HG03135 (cell line): ENCODE data around the gene CERS1.

ENCODE experiments used
- ATAC-seq: cut with Tn5 transposase; IDR thresholded peaks from one replicate; pipeline ENCODE4 v1.9.1; 2021; ENCODE audit warnings: mild to moderate bottlenecking, moderate library complexity; ENCODE audit not compliant: unreplicated experiment

The CERS1 gene

GRCh38 chr19:18895824-18896341, at the start of gene CERS1:
CERS1 (minus strand) TSS chr19:18896158; CDS start chr19:18896072, 86 bp downstream.
- no peak for ATAC-seq

GRCh38 chr19:18945297-18945696, 49.3 kb upstream of the CERS1 start:
- no peak for ATAC-seq

GRCh38 chr19:18943465-18943864, 47.5 kb upstream of the CERS1 start:
- no peak for ATAC-seq

GRCh38 chr19:18942692-18943091, 46.7 kb upstream of the CERS1 start:
- no peak for ATAC-seq

- ATAC-seq = no peak
Measured at GRCh38 chr19:18941628-18942354, 45.8 kb upstream of the CERS1 start.

- no peak for ATAC-seq
Measured at GRCh38 chr19:18940769-18941627, 45.0 kb upstream of the CERS1 start, which contains the start of gene HOMER3. HOMER3 (minus strand) TSS chr19:18941217; CDS start chr19:18938982, 2,235 bp downstream.

- ATAC-seq = no peak
Measured at GRCh38 chr19:18939922-18940768, 44.2 kb upstream of the CERS1 start.

GRCh38 chr19:18939163-18939562, 43.2 kb upstream of the CERS1 start:
- ATAC-seq = no peak

- ATAC-seq = no peak
Measured at GRCh38 chr19:18933297-18933696, 37.3 kb upstream of the CERS1 start.

- no peak for ATAC-seq
Measured at GRCh38 chr19:18932216-18932841, 36.4 kb upstream of the CERS1 start.

- ATAC-seq = no peak
Measured at GRCh38 chr19:18931316-18932162, 35.6 kb upstream of the CERS1 start.

GRCh38 chr19:18929311-18929710, 33.4 kb upstream of the CERS1 start:
- no peak for ATAC-seq

- ATAC-seq = no peak
Measured at GRCh38 chr19:18928018-18928805, 32.3 kb upstream of the CERS1 start.

- ATAC-seq = no peak
Measured at GRCh38 chr19:18924684-18925213, 28.8 kb upstream of the CERS1 start.

- ATAC-seq = no peak
Measured at GRCh38 chr19:18922228-18922985, 26.4 kb upstream of the CERS1 start.

GRCh38 chr19:18921593-18921992, 25.6 kb upstream of the CERS1 start:
- ATAC-seq = no peak

GRCh38 chr19:18920400-18920799, 24.4 kb upstream of the CERS1 start:
- ATAC-seq = no peak

- no peak for ATAC-seq
Measured at GRCh38 chr19:18919900-18920214, 23.9 kb upstream of the CERS1 start.
